H1 (cell line): ENCODE results near the gene ATG16L1. TPM values are rescaled to one million over a fixed set of nuclear protein-coding genes. Genes with fewer than 3 reads are reported as not detected.

Experiments
- CTCF ChIA-PET: fragments of 300-600 bp; sonication (Branson Sonifier 250); formaldehyde crosslinking; loops from one replicate; lab custom pipeline; 2021; ENCODE audit not compliant: partially characterized antibody; lab: Charles Lee
- POLR2A ChIA-PET: fragments of 300-600 bp; sonication (Branson Sonifier 250); formaldehyde crosslinking; loops from one replicate; lab custom pipeline; 2021; ENCODE audit warnings: inconsistent platforms; ENCODE audit not compliant: partially characterized antibody; lab: Charles Lee
- DNase-seq, 2 experiments: peaks; one replicate each; pipeline versions ENCODE4 v3.0.0 to v3.0.0-alpha.2; 2010 to 2022; ENCODE audit warnings: low spot score in 2 of 2, low read depth in 1 of 2, mixed read lengths in 1 of 2
- FAIRE-seq: peaks from 2 replicates; lab custom pipeline; 2011; peaks lifted over from hg19 to GRCh38; lab: Jason Lieb, UNC
- H2AFZ ChIP-seq: 2 replicates; pipeline ENCODE4 v1.8.1; 2012; ENCODE audit warnings: low read length, inconsistent platforms
- H2AK5ac ChIP-seq: 2 replicates; pipeline ENCODE4 v1.6.1; 2013; ENCODE audit warnings: low read depth, low read length
- H2BK120ac ChIP-seq: replicated peaks from 2 replicates; pipeline ENCODE3; 2013; ENCODE audit warnings: low read depth, low read length, inconsistent platforms
- H2BK12ac ChIP-seq: 2 replicates; pipeline ENCODE4 v1.6.1; 2013; ENCODE audit warnings: low read depth, low read length
- H2BK15ac ChIP-seq: 2 replicates; pipeline ENCODE4 v1.6.1; 2013; ENCODE audit warnings: low read length
- H2BK20ac ChIP-seq: 2 replicates; pipeline ENCODE4 v1.6.1; 2013; ENCODE audit warnings: low read length
- H2BK5ac ChIP-seq: 2 replicates; pipeline ENCODE4 v1.6.1; 2013; ENCODE audit warnings: low read depth, low read length
- H3K14ac ChIP-seq: 2 replicates; pipeline ENCODE4 v1.6.1; 2013; ENCODE audit warnings: inconsistent platforms; ENCODE audit not compliant: insufficient read length
- H3K18ac ChIP-seq: 2 replicates; pipeline ENCODE4 v1.6.1; 2013; ENCODE audit warnings: low read length; ENCODE audit errors: extremely low read depth
- H3K23ac ChIP-seq: 2 replicates; pipeline ENCODE4 v1.6.1; 2013; ENCODE audit warnings: inconsistent platforms; ENCODE audit not compliant: insufficient read length
- H3K23me2 ChIP-seq: 2 replicates; pipeline ENCODE4 v1.6.1; 2013; ENCODE audit warnings: low read depth, low read length
- H3K27ac ChIP-seq: 2 replicates; pipeline ENCODE4 v1.6.1; 2011; ENCODE audit warnings: low read depth, low read length, inconsistent platforms
- H3K27me3 ChIP-seq, 4 experiments: replicated peaks in 1 of 4; 1 replicate in 1 of 4; 2 replicates in 3 of 4; pipeline versions ENCODE4 v1.6.1 to v1.8.1; 2011 to 2013; ENCODE audit warnings: low read length in 3 of 4, mild to moderate bottlenecking in 3 of 4, inconsistent platforms in 2 of 4, mixed read lengths in 2 of 4, moderate library complexity in 1 of 4; ENCODE audit not compliant: control insufficient read depth in 3 of 4, insufficient read depth in 3 of 4; ENCODE audit errors: extremely low read depth in 1 of 4
- H3K36me3 ChIP-seq, 4 experiments: 2 replicates each; pipeline versions ENCODE4 v1.6.1 to v1.8.1; 2011 to 2013; ENCODE audit warnings: mild to moderate bottlenecking in 4 of 4, low read length in 3 of 4, moderate library complexity in 2 of 4, control low read depth in 1 of 4, inconsistent platforms in 1 of 4; ENCODE audit not compliant: insufficient read depth in 4 of 4, control insufficient read depth in 2 of 4
- H3K4ac ChIP-seq: replicated peaks from 2 replicates; pipeline ENCODE3; 2013; ENCODE audit warnings: low read length, low read depth, mixed read lengths, inconsistent platforms; ENCODE audit not compliant: insufficient read length
- H3K4me1 ChIP-seq, 4 experiments: replicated peaks in 1 of 4; 1 replicate in 1 of 4; 2 replicates in 3 of 4; pipeline versions ENCODE4 v1.6.1 to v1.8.1; 2011 to 2013; ENCODE audit warnings: low read length in 3 of 4, inconsistent platforms in 2 of 4, mixed read lengths in 1 of 4; ENCODE audit not compliant: insufficient read depth in 4 of 4, control insufficient read depth in 3 of 4
- H3K4me2 ChIP-seq, 2 experiments: 2 replicates each; pipeline versions ENCODE4 v1.6.1 to v1.8.1; 2011 to 2013; ENCODE audit warnings: low read depth in 2 of 2, low read length in 2 of 2, control low read depth in 1 of 2, inconsistent platforms in 1 of 2, mild to moderate bottlenecking in 1 of 2; ENCODE audit not compliant: insufficient read depth in 1 of 2
- H3K4me3 ChIP-seq, 4 experiments: fragments of 200-600, 300-600 bp in 1 of 4; sonication (generic), shearing (Covaris generic), sonication (Bioruptor Twin) in 1 of 4; 2 replicates each; pipeline versions ENCODE4 v1.5.1 to v1.8.1; 2011 to 2016; ENCODE audit warnings: low read length in 4 of 4, low read depth in 3 of 4, control low read depth in 2 of 4, inconsistent platforms in 2 of 4, mild to moderate bottlenecking in 2 of 4, mixed read lengths in 1 of 4, moderate library complexity in 1 of 4; ENCODE audit not compliant: insufficient read depth in 2 of 4; ENCODE audit errors: extremely low read depth in 1 of 4
- H3K56ac ChIP-seq: replicated peaks from 2 replicates; pipeline ENCODE3; 2013; ENCODE audit warnings: low read depth, mild to moderate bottlenecking, mixed read lengths, low read length, inconsistent platforms; ENCODE audit not compliant: insufficient read length
- H3K79me1 ChIP-seq: 2 replicates; pipeline ENCODE4 v1.6.1; 2013; ENCODE audit warnings: low read depth, low read length, control low read depth
- H3K79me2 ChIP-seq, 2 experiments: 2 replicates each; pipeline versions ENCODE4 v1.6.1 to v1.8.1; 2012 to 2013; ENCODE audit warnings: low read length in 2 of 2, mild to moderate bottlenecking in 2 of 2, inconsistent platforms in 1 of 2; ENCODE audit not compliant: insufficient read depth in 2 of 2, control insufficient read depth in 1 of 2
- H3K9ac ChIP-seq, 4 experiments: replicated peaks in 1 of 4; 1 replicate in 1 of 4; 2 replicates in 3 of 4; pipeline versions ENCODE4 v1.6.1 to v1.8.1; 2011 to 2013; ENCODE audit warnings: low read depth in 3 of 4, low read length in 3 of 4, control low read depth in 2 of 4, mild to moderate bottlenecking in 2 of 4, moderate library complexity in 2 of 4, inconsistent platforms in 1 of 4; ENCODE audit errors: extremely low read depth in 1 of 4
- H3K9me3 ChIP-seq, 2 experiments: 2 replicates each; pipeline versions ENCODE4 v1.6.1 to v1.8.1; 2012 to 2013; ENCODE audit warnings: mild to moderate bottlenecking in 2 of 2, moderate library complexity in 2 of 2, control low read depth in 1 of 2, inconsistent platforms in 1 of 2, low read depth in 1 of 2, low read length in 1 of 2, mixed read lengths in 1 of 2; ENCODE audit not compliant: insufficient read depth in 2 of 2
- H4K20me1 ChIP-seq, 2 experiments: replicated peaks in 1 of 2; 2 replicates each; pipeline versions ENCODE3 to v1.8.1; 2011 to 2013; ENCODE audit warnings: inconsistent platforms in 2 of 2, low read length in 2 of 2, mild to moderate bottlenecking in 1 of 2; ENCODE audit not compliant: insufficient read depth in 2 of 2, control insufficient read depth in 1 of 2
- H4K5ac ChIP-seq: 2 replicates; pipeline ENCODE4 v1.6.1; 2013; ENCODE audit warnings: low read length, low read depth, mixed read lengths, inconsistent platforms; ENCODE audit not compliant: insufficient read length
- H4K8ac ChIP-seq: 2 replicates; pipeline ENCODE4 v1.8.0; 2013; ENCODE audit warnings: mild to moderate bottlenecking, moderate library complexity, low read length, inconsistent platforms; ENCODE audit not compliant: insufficient read depth; ENCODE audit errors: extremely low read depth
- H4K91ac ChIP-seq: replicated peaks from 2 replicates; pipeline ENCODE3; 2013; ENCODE audit warnings: low read length, mixed read lengths, inconsistent platforms; ENCODE audit not compliant: insufficient read length
- HDAC6 ChIP-seq: IDR thresholded peaks from one replicate; pipeline ENCODE4 v1.7.1; 2012; ENCODE audit warnings: low read depth, mild to moderate bottlenecking, inconsistent platforms, low read length, moderate library complexity
- JUN ChIP-seq: IDR thresholded peaks from 2 replicates; pipeline ENCODE4 v1.6.1; 2011; ENCODE audit warnings: low read depth, mild to moderate bottlenecking, improper control_type of control experiment, low read length
- RXRA ChIP-seq: IDR thresholded peaks from 2 replicates; pipeline ENCODE4 v1.6.1; 2011; ENCODE audit warnings: low read depth, mild to moderate bottlenecking, low read length, moderate library complexity; ENCODE audit not compliant: insufficient read depth
- WGBS, 2 experiments: shearing (Covaris generic) in 1 of 2; methylation state at CpG; one replicate each; pipeline versions ENCODE4 v1.1.6 to v1.1.7; 2013 to 2015; ENCODE audit warnings: low lambda C conversion rate in 2 of 2, mixed read lengths in 2 of 2, inconsistent platforms in 1 of 2, low coverage in 1 of 2, missing lambda C conversion rate in 1 of 2; ENCODE audit not compliant: insufficient replicate concordance in 2 of 2, insufficient coverage in 1 of 2, insufficient read length in 1 of 2; ENCODE audit errors: extremely low coverage in 1 of 2, missing lambda C conversion rate in 1 of 2; 5-methylcytosine and 5-hydroxymethylcytosine counted together
- polyA plus RNA-seq, 7 experiments: library from polyadenylated mRNA; depleted of rRNA in 3 of 7; stranded (reverse) in 5 of 7; unstranded in 2 of 7; fragments of >200 nt in 5 of 7; fragments of 200-250 nt in 2 of 7; gene quantifications; 1 replicate in 5 of 7; 2 replicates in 1 of 7; 4 replicates in 1 of 7; pipeline versions ENCODE4 v1.2.1 to v1.2.3, GENCODE V29; 2011 to 2013; ENCODE audit warnings: missing spikeins in 2 of 7, mixed read lengths in 2 of 7
- total RNA-seq: library from RNA; stranded (reverse); fragmentation: NEBNext Ultra II Directional; extraction: Animal tissue kit (Norgen Biotek cat#: 25700); gene quantifications from 2 replicates; pipeline ENCODE4 v1.2.1, GENCODE V29; 2021

ATG16L1 gene
- total and polyA plus RNA-seq, 2 of the 8 experiments (the other 6 are each of a cell fraction or from before 2014, with no cell fraction given), result 18.3 to 31.0 TPM

DNA sequence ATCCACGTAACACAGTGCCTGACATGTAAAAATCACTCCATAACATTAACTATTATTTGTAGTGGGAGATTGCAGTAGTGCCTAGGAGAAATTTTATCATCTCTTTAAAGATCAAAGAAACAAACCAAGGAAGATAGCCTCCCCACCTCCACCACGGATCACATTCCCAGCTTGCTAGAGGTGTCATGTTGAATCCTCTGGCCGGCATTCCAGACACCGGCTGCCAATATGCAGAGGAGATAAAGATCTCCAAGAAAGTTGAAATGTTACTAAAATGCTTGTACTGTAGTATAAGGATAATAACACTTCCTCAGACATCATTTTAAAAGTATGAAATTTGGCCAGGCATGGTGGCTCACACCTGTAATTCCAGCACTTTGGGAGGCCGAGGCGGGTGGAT lies 6.1 kb upstream of the ATG16L1 start:
- FAIRE-seq, result no peak
- no peaks in the 10 kb centered on the region for H4K20me1 ChIP-seq
- no peaks in the 10 kb centered on the region for H3K79me2 ChIP-seq
- TF ChIP-seq JUN (no peak), RXRA (no peak), HDAC6 (no peak)
- no peak overlapping the region for H4K91ac ChIP-seq
- no peaks in the 10 kb centered on the region for H3K23me2 ChIP-seq
- no peak overlapping the region for H3K27ac ChIP-seq
- H3K27me3 ChIP-seq, result peaks cover 0 to 1% (median 0%) of the 10 kb centered on the region in 4 experiments; a peak in 1 of 7 replicates
- no peaks in the 10 kb centered on the region for H3K4me1 ChIP-seq
- no peak overlapping the region for H3K56ac ChIP-seq
- ChIA-PET CTCF (interaction anchor here (1.7 kb wide), 2 partner anchors 9 to 13 kb away, joined by 4 read pairs; no protein-coding TSS in a partner anchor), POLR2A (no interaction called here)
- H3K4ac ChIP-seq, result no peak overlapping the region
- no peak overlapping the region for H2BK12ac ChIP-seq
- H3K79me1 ChIP-seq, result no peaks in the 10 kb centered on the region
- no peak overlapping the region for H4K5ac ChIP-seq
- H3K23ac ChIP-seq, result no peak overlapping the region
- no peak overlapping the region for H3K18ac ChIP-seq
- H3K9ac ChIP-seq, result no peak overlapping the region
- DNase-seq, result no peak
- H2AFZ ChIP-seq, result no peak overlapping the region
- no peak overlapping the region for H3K4me3 ChIP-seq
- H2BK20ac ChIP-seq, result no peak overlapping the region
- no peak overlapping the region for H3K14ac ChIP-seq
- no peak overlapping the region for H2BK5ac ChIP-seq
- no peaks in the 10 kb centered on the region for H3K36me3 ChIP-seq
- H3K4me2 ChIP-seq, result no peak overlapping the region
- H4K8ac ChIP-seq, result no peak overlapping the region
- peaks cover 8% of the 10 kb centered on the region in 2 experiments; a peak in 3 of 4 replicates for H3K9me3 ChIP-seq
- no peak overlapping the region for H2AK5ac ChIP-seq
- H2BK15ac ChIP-seq, result no peak overlapping the region
- WGBS, 2 experiments, result 93% methylated on average over 6 of the region's 6 CpGs; no CpG with 5 or more reads in 1 of the 2 experiments
- H2BK120ac ChIP-seq, result no peak overlapping the region
